ENCODE measurements around the gene SCAPER.

- TF ChIP-seq REST (IDR thresholded peaks at IDR 0.05; ENCODE audit: insufficient read depth in 1 of 2, low read depth in 2 of 2, low read length in 2 of 2) (no peak), POLR2AphosphoS5 (IDR thresholded peaks at IDR 0.05; ENCODE audit: low read depth, low read length) (no peak)
These were observed 601.2 kb downstream of the SCAPER start for GRCh38 chr15:76303909-76304308.

Data from PFSK-1 (cell line).